Prostate gland (tissue), 2 donors: ENCODE data around the gene DIS3L2. TPM values are rescaled to one million over a fixed set of nuclear protein-coding genes. Genes with fewer than 3 reads are reported as not detected.
"Not testable (repeated sequence)": the region's sequence is repeated elsewhere in the genome, so short reads cannot be mapped to it uniquely, and the experiment has no call there.

Experiments
- DNase-seq: peaks from one replicate; pipeline ENCODE4 v3.0.0-alpha.2; 2019; ENCODE audit warnings: low spot score
- H3K27ac ChIP-seq, 2 donors: fragments of 200-600 bp; sonication (generic); 2 replicates each; pipeline ENCODE4 v1.5.1; 2017 to 2019
- H3K27me3 ChIP-seq: fragments of 200-600 bp; sonication (generic); replicated peaks from 2 replicates; pipeline ENCODE4 v1.5.1; 2019; ENCODE audit not compliant: insufficient read depth
- H3K36me3 ChIP-seq, 2 donors: fragments of 200-600 bp; sonication (generic); 1 replicate in 1 of 2; 2 replicates in 1 of 2; pipeline versions ENCODE4 v1.5.1 to v1.8.1; 2017 to 2019
- H3K4me1 ChIP-seq: fragments of 200-600 bp; sonication (generic); replicated peaks from 2 replicates; pipeline ENCODE4 v1.5.1; 2019
- H3K4me3 ChIP-seq, 2 donors: fragments of 200-600 bp; sonication (generic); 2 replicates each; pipeline ENCODE4 v1.5.1; 2017 to 2019
- H3K9me3 ChIP-seq: fragments of 200-600 bp; sonication (generic); 2 replicates; pipeline ENCODE4 v1.5.1; 2017
- POLR2A ChIP-seq: fragments of 450-650 bp; IDR thresholded peaks from one replicate; pipeline ENCODE4 v1.6.1; 2016; ENCODE audit warnings: antibody characterized with exemption, mild to moderate bottlenecking
- POLR2AphosphoS5 ChIP-seq: sonication (generic); formaldehyde crosslinking; IDR thresholded peaks from one replicate; pipeline ENCODE4 v1.6.1; 2017; ENCODE audit warnings: antibody characterized with exemption
- WGBS: methylation state at CpG from one replicate; pipeline ENCODE4 v1.1.5; 2018; 5-methylcytosine and 5-hydroxymethylcytosine counted together
- intact Hi-C: fragments of 100-400 bp; cut with DNase I; formaldehyde crosslinking; loops from one replicate; pipeline ENCODE4 v1.14.2; 2022
- total RNA-seq, 2 donors: library from RNA; depleted of rRNA; stranded (reverse); fragments of >200 nt; gene quantifications; one replicate each; pipeline ENCODE4 v1.1.0, GENCODE V29; 2016
- TF ChIP-seq, protein P1 (sequence below), 4 experiments: fragments of 200-600 bp in 2 of 4; fragments of 450-650 bp in 2 of 4; sonication (generic) in 2 of 4; IDR thresholded peaks; 1 replicate in 3 of 4; 2 replicates in 1 of 4; pipeline ENCODE4 v1.5.1; 2016 to 2019; ENCODE audit warnings: antibody characterized with exemption in 4 of 4, mild to moderate bottlenecking in 2 of 4, moderate library complexity in 2 of 4

DIS3L2 gene
- total RNA-seq, 2 donors from 2014 or later, result 30.1 to 71.3 TPM

DNA sequence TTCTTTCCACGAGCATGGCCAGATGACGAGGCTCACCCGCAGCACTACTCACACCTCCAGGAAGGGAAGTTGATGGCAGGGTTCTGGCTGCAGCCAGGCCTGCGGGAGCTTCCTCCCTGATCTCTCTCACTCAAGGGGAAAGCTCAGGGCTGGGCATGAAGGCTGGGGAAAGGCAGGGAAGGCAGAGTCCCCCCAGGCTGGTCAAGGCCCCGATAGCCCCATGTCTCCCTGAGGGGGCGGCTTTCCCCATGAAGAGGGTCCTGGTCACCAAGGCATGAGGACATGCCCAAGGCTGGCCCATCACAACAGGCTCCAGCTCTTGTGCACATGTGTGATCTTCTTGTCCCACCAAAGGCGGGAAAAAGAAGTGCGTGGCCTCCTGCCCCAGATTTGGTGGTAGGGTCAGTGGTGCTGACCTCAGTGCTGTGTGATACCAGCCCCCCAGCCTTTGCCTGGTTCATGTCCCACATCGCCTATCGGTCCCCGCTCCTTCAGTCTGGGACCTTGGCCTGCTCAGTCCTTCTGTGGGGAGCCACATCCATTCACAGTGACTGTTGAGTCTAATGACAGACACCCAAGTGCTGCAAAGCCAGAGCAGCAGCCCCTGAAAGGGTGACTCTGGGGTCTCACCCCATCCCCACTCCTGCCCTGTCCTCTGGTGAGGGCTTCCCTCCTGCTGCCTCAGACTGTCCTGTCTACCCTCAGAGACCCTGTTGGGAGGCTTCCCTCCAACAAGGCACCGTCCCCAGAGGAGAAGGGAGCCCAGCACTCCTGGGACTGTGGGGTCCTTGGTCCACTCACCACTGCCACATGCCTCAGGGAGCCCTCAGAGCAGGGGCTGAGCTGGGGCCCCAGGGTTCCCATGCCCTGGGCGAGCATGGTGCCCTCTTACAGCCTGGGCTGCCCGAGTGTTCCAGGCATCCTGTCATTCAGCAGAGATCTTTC lies 367.3 kb downstream of the DIS3L2 start:
- intact Hi-C loops, result no loop called here
- H3K27me3 ChIP-seq, result no peaks in the 10 kb centered on the region
- no peak overlapping the region for H3K4me3 ChIP-seq
- H3K4me1 ChIP-seq, result no peaks in the 10 kb centered on the region
- DNase-seq, result no peak
- TF ChIP-seq, protein P1, sequence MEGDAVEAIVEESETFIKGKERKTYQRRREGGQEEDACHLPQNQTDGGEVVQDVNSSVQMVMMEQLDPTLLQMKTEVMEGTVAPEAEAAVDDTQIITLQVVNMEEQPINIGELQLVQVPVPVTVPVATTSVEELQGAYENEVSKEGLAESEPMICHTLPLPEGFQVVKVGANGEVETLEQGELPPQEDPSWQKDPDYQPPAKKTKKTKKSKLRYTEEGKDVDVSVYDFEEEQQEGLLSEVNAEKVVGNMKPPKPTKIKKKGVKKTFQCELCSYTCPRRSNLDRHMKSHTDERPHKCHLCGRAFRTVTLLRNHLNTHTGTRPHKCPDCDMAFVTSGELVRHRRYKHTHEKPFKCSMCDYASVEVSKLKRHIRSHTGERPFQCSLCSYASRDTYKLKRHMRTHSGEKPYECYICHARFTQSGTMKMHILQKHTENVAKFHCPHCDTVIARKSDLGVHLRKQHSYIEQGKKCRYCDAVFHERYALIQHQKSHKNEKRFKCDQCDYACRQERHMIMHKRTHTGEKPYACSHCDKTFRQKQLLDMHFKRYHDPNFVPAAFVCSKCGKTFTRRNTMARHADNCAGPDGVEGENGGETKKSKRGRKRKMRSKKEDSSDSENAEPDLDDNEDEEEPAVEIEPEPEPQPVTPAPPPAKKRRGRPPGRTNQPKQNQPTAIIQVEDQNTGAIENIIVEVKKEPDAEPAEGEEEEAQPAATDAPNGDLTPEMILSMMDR (IDR thresholded peaks at IDR 0.05), result no peak
- no peak for TF ChIP-seq POLR2AphosphoS5
- no peak for TF ChIP-seq POLR2A
- H3K9me3 ChIP-seq, result no peaks in the 10 kb centered on the region
- 92% methylated on average over 14 of the region's 14 CpGs for WGBS
- H3K27ac ChIP-seq, result no peak overlapping the region
- H3K36me3 ChIP-seq, result no peaks in the 10 kb centered on the region

DNA sequence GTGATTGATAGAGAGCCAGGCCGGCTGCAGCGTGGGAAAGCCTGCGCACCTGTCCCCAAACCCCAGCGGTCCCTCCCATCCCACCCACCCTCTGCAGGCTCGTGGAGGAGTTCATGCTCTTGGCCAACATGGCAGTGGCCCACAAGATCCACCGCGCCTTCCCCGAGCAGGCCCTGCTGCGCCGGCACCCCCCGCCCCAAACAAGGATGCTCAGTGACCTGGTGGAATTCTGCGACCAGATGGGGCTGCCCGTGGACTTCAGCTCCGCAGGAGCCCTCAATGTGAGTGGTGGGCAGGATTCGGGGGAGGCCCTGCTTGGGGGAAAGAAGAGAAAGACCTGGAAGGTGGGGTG lies 368.2 kb downstream of the DIS3L2 start:
- intact Hi-C loops, result no loop called here
- no peak for TF ChIP-seq POLR2AphosphoS5
- TF ChIP-seq POLR2A, result no peak
- TF ChIP-seq, protein P1 (IDR thresholded peaks at IDR 0.05), result no peak
- 92% methylated on average over 15 of the region's 15 CpGs for WGBS
- H3K4me1 ChIP-seq, result no peaks in the 10 kb centered on the region
- no peak for DNase-seq
- H3K4me3 ChIP-seq, result no peak overlapping the region
- H3K27me3 ChIP-seq, result no peaks in the 10 kb centered on the region
- H3K36me3 ChIP-seq, result no peaks in the 10 kb centered on the region
- no peaks in the 10 kb centered on the region for H3K9me3 ChIP-seq
- H3K27ac ChIP-seq, result no peak overlapping the region

DNA sequence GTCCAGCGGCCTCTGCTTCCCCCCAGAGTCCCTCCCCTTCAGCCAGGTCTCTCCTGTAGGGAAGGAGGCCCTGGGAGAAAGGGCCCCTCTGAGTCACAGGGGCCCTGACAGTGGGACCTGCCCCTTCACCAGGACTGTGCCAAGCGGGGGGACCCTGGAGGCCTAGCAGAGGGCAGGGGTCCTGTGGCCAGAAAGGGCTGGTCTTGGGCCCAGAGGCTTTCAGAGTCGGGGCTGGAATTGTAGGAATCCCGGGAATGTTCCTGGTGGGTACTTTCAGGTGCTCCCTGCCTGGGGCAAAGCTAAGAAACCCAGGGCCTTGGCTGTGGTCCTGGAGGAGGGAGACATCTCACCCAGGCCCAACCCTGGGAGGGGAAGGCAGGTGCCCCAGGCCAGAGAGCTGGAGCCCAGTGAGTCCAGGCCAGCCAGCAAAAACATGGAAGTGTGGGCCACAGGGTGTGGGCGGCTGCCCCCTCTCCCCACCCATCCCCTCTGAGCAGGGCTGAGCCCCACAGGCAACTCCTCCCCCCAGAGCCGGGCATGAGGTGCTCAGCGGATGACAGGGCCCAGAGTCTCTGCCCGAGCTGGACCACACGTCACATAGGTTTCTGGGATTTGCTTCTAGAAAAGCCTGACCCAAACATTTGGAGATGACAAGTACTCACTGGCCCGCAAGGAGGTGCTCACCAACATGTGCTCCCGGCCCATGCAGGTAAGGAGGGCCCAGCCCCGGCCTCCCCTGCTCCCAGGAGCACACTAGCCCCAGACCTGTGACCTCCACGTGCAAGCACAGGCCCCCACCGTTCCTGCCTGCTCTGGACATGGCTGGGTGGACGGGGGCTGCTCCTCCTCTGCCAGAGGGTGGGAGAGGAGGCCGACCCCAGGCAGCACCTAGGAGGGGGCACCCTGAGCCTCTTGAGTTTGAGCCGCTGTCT lies 368.8 kb downstream of the DIS3L2 start:
- H3K36me3 ChIP-seq, result no peaks in the 10 kb centered on the region
- H3K27ac ChIP-seq, result no peak overlapping the region
- intact Hi-C loops, result no loop called here
- TF ChIP-seq POLR2A (no peak), POLR2AphosphoS5 (no peak)
- TF ChIP-seq, protein P1 (IDR thresholded peaks at IDR 0.05), result no peak
- 85% methylated on average over 12 of the region's 17 CpGs for WGBS
- DNase-seq, result no peak
- H3K4me3 ChIP-seq, result no peak overlapping the region
- no peaks in the 10 kb centered on the region for H3K9me3 ChIP-seq
- no peaks in the 10 kb centered on the region for H3K27me3 ChIP-seq
- no peaks in the 10 kb centered on the region for H3K4me1 ChIP-seq

DNA sequence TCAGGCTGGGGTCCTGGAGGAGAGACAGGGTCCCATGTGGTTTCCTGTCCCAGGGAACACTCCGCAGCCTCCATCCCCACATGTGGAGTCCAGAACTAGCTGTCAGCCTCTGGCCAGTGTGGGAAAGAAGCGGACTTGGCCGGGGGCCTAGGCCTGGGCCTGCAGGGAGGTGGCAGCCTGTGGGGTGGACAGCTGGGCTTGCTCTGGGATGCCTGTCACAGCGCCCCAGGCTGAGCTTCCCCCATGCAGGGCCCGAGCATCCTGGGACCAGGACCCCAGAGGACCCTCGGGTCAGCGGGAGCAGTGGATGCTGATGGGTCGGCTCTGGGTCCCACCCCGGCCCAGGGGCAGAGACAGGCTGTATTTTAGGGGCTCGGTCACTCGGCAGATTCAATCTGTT lies 369.5 kb downstream of the DIS3L2 start:
- H3K4me1 ChIP-seq, H3K36me3 ChIP-seq, intact Hi-C loops, H3K27ac ChIP-seq, H3K27me3 ChIP-seq, H3K4me3 ChIP-seq, H3K9me3 ChIP-seq, DNase-seq: not testable (repeated sequence)
- WGBS, result 94% methylated on average over 8 of the region's 11 CpGs

DNA sequence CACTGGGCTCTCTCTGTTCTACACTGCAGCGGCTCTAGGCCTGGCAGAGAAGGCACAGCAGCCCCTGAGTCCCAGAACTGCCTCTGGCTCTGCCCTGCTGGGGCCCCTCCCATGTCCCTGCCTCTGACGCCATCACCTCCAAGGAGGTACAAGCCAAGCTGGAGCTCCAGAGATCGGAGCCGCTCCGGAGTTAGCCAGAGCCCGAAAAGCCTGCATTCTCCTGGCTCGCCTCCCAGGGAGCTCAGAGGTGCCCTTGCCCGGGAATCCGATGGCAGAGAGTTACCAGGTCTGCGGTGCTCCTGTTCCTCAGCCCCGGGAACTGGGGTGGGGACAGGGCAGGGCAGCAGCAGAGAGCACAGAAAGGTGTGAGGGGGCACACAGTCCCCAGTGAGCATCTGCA lies 370.1 kb downstream of the DIS3L2 start:
- WGBS, result 89% methylated on average over 8 of the region's 11 CpGs
- not testable (repeated sequence) for DNase-seq

DNA sequence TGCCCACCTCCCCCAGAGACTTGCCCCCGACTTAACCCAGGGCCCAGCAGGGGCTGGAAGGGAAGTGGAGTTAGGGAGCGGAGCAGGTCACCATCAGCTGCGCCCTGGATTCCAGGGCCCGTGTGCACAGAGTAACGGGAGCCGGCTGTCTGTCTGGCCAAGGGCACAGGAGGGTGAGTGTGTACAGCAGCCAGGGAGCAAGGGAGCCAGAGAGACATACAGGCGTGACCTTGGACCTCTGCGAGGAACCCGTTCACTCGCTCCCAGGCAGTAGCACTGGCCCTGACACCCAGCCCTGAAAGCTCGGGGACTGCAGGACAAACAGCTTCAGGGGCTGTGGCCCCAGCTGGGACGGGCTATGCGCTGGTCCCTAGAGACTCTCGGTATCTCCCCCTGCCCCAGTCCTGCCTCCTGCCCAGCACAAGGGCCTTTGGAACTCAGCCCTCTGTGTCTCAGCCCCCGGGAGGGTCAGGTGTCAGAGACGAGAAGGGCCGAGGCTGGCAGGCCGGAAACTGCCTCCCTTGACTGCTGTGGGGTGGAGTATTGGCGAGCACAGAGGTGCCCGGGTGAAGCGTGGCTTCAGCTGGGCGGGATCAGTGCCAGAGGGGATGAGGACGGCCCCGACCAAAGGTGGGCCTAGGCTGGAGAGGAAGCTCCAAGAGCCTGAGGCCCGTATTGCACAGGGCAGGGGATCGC lies 370.9 kb downstream of the DIS3L2 start:
- H3K36me3 ChIP-seq, H3K27me3 ChIP-seq, H3K4me3 ChIP-seq, DNase-seq, H3K9me3 ChIP-seq, H3K27ac ChIP-seq, H3K4me1 ChIP-seq, intact Hi-C loops: not testable (repeated sequence)
- WGBS, result 90% methylated on average over 12 of the region's 26 CpGs

More for the DNA sequence above, 370.1 kb downstream of the DIS3L2 start:
- H3K4me1 ChIP-seq, intact Hi-C loops, H3K9me3 ChIP-seq, H3K36me3 ChIP-seq, H3K4me3 ChIP-seq, H3K27me3 ChIP-seq, H3K27ac ChIP-seq: not testable (repeated sequence)
